RKO (cell line): Measurements from ENCODE around the gene MR1.
A peak's percentile ranks its signal among the peaks of the same experiment; 100 is the strongest.

ENCODE experiments used
- DNase-seq: peaks from one replicate; pipeline ENCODE4 v3.0.0-alpha.2; 2016; ENCODE audit warnings: low spot score

Gene MR1

DNA sequence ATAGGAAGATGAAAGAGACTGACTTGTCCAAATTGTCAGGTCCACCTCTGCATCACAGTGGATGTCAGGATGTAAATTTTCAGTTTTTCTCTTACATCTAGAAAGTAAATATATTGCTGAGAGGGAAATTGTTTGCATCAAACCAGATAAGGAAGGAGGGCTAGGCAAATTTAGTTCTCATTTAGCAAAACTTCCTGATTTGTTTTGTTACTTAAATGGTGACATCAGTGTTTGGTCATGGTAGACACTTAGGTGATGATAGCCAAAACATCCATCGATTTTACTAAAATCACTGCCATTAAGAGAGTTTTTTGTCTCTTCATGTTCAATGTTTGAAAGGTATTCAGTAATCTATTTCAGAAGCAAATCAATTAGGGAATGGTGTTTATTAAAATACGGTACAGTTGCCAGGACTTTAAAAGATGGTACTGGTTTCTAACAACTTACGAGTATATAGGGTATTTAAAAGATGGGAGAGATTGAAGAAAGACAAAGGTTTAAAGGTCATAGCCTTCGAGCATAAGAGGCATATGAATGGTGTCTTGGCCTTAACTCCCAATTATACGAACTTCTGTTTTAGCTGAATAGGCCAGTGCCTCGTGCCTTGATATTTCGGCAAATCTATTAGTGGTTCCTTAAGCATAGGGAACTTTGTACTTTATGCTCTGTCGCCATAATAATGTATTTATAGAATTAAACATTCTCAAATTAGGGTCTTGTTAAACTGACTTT is 57.7 kb downstream of the MR1 start:
- no peak for DNase-seq

DNA sequence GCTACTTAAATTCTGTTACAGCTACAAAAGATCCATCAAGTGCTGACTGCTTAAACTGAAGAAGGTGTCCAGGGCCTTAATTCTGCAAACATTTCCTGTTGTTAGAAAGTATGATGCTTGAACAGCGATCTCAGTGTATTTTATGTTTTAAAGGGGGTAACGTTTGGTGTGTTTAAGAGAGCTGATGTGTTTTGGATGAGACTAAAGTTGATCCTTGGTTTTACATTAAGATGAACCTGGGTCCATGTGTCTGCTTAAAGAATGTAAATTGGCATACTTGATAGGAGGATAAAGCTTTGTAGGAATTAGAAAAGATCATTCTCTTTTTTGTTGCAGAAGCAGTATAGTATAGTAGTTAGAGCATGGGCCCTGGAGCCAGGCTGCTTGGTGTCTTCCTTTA is 58.3 kb downstream of the MR1 start:
- no peak for DNase-seq

DNA sequence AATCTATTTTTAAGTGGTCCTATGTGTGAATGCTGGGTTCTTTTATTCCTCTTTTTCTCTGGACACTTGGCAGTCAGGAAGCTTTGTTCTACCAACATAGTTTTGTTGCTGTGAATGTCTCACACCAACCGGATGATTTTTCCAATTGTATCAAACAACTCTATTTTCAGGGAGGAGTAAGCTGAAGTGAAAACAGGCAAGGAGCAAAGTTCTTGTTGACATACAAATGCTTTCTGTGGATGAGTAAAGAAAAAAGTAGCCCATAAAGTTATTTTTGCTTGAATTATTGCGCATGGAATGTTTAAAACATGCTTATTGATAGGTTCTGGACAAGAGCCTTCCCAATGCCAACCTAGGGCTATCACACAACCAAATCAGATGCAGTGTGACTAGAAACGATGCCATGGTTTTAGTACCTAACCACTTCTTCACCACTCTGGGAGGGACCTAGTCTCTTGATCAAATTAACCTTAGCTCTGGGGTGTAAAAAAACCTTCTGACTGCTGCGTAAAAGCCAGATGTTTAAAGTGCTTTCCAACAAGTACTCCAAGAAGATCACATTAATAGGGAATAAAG is 59.2 kb downstream of the MR1 start:
- DNase-seq, result no peak

DNA sequence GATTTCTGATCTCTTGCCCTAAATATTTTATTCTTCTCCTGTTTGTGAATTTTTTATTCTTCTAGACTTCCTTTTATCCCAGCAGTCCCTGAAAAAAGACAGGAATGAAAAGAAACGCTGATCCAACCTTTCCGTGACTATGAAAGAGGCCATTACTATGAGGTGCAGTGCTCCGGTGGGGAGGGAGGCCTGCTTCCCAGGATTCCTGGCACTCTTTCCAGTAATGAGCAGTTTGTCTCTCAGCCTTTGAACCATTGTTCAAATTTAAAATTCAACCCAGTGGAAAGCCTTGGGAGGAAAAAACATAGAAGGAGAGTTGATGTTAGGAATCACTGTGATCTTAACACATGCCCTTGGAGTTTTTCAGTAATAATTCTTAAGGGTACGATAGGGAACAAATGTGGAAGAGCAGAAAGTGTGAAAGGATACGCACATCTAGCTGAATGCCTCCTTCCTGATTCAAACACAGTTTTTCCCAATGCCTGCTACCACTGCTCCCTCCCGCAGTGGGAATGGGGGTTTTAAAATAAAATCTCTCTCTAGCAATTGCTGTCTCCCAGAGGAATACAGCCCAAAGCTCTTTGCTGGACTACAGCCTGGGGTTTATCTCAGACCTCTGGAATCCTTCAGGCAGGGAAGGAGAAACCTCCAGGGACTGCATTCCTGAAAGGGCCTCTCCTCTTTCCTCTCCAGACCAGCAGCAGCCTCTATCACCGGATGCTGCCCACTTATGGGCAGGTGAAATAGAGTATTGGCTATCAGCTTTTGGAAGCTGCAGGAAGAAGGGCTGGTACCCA is 60.8 kb downstream of the MR1 start:
- no peak for DNase-seq

DNA sequence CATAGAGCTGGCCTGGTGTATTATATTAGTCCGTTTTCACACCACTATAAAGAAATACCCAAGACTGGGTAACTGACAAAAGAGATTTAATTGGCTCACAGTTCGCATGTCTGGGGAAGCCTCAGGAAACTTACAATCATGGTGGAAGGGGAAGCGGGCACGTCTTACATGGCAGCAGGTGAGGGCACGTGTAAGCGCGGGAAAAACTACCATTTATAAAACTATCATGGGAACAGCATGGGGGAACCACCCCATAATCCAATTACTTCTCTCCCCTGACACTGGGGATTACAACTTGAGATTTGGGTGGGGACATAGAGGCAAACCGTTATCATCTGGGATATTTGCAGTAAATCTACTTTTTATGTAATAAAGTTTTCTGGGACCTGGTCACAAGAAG is 61.5 kb downstream of the MR1 start:
- no peak for DNase-seq

DNA sequence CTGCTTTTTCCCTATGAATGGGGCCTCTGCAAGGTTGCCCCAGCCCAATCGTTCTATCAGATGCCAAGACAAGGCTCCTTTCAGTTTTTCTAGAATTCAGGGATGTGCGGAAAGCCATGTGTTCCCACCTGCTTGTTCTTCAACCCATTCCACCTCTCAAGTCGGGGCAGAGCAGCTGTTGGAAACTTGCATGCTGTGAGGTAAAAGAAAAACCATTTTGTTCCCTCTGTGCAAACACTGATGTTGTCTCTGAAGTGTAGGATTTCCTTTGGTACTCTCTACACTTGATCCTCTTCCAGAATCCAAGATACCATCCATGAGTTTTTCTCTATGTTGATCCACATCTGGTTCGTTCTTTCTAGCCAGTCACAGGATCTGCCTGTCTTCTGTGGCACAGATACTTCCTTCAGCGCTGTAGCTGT is 62.0 kb downstream of the MR1 start:
- no peak for DNase-seq

DNA sequence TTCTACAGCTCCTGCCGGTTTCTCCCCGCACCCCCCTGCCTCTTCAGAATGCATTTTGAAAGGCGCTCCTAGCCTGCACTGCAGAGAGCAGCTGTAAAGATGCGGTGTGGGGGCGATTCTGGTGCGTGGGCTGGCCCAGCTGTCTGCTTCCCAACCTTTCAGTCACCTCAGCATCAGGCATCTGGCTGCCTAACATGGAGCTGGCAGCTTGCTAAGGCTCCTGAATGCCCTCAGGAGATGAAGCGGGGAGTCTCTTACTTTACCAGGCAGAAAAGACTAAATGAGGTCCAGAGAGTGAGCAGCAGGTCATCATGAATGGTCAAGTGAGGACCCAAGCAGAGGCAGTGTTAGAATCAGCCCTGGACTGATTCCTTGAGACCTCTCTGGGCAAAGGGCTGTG is 63.5 kb downstream of the MR1 start:
- no peak for DNase-seq

DNA sequence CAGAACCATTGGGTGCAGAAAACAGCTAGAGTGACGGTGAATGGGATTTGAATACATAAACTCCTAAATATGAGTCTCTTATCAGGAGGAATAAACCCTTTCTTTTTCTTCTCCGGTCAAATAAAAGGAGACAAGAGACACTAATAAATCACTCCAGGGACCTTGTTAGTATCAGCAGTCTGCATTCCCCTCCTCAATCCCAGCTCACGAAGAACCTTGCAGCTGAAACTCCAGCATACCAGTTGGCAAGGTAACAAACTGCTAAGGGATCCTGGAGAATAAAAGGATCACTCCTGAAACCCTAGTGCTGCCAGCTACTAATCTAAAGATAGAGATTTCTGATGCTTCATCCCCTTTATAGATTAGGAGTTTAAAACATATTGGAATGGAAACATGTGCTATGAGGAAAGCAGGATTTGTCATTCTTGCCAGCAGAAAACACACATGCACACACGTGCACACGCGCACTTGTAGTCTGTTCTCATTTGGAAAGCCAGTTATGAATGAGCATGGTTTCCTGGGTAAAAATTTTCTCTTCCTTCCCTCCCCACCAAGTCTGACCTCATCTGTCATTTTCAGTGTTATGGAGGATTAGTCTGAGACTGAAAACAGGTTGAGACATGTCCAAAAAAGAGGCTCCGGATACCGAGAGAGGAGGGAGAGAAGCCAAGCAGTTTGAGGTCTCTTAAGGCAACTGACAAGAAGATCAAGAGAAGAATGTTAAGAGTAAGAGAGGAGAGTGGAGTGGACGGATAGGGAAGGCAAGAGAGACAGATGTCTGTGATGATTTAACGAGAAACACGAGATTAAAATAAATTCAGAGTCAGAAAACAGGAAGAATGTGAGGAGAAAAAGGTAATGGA is 65.6 kb downstream of the MR1 start:
- no peak for DNase-seq

DNA sequence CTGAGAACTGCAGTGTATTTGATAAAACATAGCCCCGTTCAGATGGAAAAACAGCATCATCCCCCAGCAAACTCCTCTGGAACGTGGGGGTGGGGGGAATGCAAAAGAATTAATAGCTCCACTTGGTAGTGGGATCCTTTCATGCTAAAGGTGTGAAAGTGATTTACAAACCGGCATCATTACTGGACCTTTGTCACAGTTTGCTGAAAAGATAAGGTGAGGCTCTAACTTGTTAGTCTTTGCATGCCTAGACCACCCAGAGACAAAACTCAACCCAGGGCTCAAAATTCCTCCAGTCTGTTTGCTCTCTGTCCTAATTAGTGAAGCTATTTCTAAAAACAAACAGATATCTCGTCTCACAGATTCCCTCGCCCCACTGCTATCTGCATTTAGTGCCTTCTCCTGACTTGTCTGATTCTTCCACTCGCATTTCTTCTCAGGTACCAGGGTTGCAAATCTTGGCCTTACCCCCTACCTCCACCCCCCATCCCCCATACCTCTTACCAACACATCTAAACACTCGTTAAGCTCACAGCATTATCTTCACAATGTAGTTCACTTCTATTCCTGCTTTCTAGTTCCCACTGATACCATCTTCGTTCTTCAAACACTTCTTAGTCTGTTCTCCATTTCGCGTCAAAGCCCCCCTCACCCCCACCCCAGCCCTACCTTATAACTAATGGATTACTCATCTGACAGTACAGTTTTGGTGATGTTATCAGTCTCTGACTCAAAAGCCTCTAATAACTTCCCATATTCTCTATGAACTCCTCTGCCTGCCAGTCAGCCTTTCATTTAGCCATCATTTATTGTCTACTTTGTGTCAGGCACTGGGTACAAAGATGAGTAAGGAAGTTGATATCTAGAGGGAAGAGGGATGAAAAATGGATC is 66.5 kb downstream of the MR1 start:
- no peak for DNase-seq

DNA sequence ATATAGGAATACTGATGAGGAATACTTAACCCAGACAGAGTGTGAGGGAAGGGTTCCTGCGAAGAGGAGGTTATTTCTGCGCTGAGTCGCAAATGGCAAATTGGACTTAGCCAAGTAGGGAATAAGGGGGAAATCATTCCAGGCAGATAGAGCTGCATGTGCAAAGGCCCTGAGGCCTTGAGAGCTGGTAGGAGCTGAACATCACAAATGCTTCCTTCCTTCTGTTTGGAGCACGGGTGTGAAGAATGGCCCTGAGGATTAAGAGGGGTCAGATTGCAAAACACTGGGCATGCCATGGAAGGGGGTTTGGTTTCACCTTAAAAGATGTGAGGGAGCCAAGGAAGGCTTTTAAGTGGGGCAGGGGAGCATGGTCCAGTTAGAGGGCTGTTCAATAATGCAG is 67.2 kb downstream of the MR1 start:
- no peak for DNase-seq

DNA sequence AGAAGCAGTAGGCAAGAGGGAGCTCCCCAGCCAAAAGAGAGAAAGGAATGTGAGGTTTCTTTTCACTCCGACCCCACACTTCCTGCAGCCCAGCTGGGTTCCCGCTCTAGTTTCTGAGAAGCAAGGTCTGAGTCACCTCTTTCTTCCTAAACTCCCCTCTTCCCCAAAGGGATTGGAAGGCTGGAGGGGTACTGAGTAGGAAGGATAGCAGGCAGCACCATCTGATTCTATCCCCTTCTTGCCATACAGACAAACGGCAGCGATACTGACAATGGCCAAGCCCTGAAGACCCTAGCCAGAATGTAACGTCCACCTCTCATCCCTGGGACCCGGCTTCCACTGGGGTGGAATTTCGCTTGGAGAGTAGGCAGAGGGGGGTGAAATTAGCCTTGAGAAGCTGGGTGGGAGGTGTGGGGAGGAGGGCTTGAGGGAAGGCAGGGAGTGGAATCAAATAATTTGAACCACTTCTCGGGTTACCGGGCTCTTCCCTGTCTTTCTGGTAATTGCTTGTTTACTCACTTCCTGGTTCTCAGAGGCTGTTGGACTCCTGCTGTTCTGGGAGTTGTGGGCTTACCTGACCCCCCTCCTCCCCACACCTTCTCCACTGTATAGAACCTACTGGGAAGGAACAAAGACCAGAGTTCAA is 67.9 kb downstream of the MR1 start:
- DNase-seq, result peak; percentile 14

DNA sequence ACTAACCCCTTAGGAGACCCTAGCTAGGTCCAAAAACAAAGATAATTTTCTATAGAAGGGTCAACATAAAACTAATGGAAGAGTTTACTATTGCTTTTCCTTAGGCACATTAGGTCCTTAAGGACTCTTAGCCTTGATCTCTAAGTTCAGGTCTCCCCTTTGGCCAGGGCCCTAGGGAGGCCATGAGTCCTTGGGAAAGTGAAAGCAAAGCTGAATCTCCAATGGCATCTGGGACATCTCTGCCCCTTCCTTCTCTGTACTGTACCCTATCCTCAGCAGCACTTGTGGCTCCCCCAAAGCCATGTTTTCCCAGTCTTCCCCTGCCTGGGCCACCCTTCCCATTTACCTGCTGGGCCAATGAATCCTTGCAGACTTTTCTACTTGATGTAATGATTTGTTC is 69.1 kb downstream of the MR1 start:
- DNase-seq, result no peak

DNA sequence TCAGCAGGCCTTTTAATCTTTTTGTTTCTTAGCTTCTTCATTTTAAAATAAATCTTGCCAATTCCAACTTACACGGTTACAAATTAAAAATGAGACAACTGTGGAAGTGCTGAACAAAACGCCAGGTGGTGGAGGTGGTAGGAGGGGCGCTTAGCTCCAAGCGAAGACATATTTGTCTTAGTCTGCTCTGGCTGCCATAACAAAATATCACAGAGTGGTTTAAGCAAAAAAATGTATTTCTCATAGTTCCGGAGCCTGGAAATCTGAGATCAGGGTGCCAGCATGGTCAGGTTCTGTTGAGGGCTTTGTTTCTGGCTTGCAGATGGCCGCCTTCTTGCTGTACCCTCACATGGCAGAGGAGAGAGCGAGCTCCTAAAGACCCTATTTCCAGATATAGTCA is 69.6 kb downstream of the MR1 start:
- no peak for DNase-seq

DNA sequence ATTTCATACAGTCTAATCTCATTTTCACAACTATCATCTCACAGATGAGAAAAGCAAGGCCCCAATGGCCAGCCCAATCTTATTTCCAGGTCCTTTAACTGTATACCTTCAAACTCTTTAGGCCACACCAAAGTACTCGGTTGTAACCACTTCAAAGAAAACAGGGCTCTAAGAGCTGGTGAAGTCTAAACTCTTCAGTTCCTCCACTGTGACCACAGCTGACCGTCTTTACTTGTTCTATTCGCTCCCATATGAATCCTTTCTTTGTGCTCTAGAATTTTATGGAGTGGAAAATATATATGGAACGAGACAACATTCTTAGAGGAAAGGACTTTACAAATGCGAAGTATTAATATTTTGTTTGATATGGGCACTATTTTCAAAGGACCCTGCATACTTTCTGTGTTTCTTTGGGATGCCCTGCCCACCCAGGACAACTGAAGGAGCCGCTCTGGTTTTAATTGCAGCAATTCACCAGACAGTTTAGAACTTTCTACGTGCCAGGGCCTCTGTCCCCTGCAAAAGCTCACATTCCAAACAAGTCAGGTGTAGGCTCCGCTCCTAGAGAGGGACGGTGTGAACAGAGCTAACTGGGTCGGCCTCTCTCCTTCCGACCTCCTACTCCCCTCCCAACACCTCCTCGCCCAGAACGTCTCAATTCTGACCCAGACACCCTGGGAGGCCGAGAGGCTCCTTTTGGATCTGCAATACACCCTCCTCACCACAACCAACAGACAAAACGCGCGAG is 70.4 kb downstream of the MR1 start:
- peak; percentile 58 for DNase-seq

DNA sequence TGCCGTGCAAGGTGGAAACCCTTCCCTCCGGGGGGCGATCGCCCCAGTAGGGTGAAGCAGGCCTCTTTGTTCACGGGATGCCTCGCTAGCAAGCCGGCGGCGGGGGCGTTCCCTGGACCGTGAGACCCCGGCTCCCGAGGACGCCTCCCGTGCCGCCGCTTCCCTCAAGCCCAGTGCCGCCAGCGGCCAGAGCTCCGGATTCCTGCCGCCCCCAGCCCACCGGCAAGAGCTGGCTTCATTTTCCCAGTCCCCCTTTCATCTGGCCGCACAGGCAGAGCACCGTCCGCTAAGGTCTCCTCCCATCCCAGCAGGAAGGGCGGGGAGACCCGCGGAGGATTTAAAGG is 71.0 kb downstream of the MR1 start:
- DNase-seq, result no peak

DNA sequence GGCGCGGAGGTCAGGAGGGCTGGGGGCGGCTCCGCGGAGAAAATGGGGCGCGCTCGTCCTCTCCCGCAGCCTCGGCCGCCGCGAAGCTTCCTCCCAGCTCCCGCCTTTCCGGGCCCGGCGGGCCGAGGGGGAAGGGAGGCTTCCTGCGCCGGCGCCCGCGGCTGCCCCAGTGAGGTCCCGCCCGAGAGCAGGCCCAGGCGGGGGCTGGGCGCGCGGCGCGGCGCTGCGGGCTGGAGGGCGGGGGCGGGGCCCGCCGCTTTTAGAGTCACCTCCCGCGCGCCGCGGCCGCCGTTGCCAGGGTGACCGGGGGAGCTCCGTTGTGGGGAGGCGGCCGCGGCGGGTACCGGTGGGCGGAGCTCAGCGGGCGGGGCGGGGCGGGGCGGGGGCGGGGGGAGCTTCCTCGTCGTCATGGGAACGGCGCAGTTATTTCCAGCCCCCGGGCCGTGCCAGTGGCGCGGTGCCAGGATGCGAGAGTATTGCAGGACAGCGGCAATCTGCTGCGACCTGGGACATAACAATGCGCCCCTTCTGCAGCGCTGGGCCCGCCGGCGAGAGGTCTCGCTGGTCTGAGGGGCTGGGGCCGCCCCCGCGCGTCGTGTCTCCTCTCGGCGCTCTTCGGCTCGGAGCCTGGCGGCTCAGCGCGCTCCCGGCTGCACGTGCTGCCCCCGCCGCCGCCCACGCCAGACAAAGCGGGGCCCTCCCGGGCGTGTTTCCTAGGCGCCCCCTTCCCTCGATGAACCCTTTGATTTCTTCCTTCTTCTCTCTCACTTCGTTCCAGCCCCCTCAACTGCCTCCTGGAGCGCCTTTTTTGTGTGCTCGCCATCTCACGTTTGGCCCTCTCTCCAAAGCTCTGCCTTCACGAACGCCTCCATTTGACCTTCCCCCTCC is 71.6 kb downstream of the MR1 start:
- DNase-seq, result peak; percentile 92

DNA sequence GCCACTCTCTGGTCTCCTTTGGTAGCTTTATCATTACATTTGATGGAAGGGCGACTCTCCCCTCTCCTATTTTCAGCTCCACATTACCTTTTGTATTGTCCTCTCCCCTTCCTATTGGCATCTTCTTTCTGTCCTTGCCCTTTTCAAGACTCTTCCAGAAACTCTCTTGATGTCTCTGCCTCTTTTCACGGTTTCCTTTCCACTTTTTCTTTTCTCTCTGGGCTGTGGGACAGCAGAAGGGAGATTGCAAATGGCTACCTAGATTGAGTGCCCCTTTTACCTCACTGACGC is 72.2 kb downstream of the MR1 start:
- DNase-seq, result no peak

DNA sequence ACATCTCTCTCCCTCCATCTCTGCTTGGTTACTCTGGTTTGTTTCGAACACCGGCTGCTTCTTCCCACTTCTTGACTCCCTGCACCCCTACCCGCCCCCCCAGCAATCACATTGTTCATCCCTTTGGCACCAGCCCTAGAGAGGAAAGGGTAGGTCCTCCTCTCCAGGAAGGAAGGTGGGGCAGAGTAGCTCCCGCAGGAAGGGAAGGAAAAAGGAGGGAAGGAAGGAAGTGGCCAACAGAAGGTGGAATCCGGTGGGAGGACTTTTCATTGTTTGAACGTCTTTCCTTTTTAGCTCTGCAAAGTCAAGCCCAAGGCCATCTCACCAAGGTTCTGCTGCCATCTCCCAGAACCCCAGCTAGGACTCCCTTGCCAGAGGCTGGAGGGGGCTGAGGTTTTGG is 72.7 kb downstream of the MR1 start:
- DNase-seq, result no peak

DNA sequence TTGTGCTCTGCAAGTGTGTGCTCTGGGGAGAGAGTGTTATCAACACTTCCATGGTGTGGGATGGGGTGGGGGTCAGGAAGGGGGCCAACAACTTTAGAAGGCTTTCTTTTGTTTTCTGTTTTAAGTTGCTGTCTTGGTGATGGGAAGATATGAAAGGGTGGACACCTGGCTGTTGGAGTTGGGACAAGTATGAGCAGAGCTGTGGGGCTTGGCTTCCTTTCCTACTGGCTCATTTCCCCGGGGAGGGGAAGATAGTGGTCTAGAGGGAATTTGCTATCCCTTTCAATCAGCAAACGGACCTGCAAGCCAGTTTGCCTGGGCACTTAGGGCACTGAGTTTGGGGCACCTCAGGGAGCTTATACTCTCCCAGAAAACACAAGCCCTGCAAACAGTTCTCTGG is 73.9 kb downstream of the MR1 start:
- no peak for DNase-seq
